Inferior parietal cortex (tissue), 1 donor: ENCODE results near the gene NCL.
"Not testable (repeated sequence)": the region's sequence is repeated elsewhere in the genome, so short reads cannot be mapped to it uniquely, and the experiment has no call there.

Experiments used
- DNase-seq: peaks from one replicate; pipeline ENCODE4 v3.0.0-alpha.2; 2016; ENCODE audit errors: extremely low spot score

NCL gene

GRCh38 chr2:231405601-231406367 lies 58.5 kb downstream of the NCL start:
- DNase-seq = not testable (repeated sequence)

GRCh38 chr2:231404183-231404578 lies 60.1 kb downstream of the NCL start:
- DNase-seq = not testable (repeated sequence)
